ENCODE data around the gene TBXAS1.

Gene TBXAS1

DNA sequence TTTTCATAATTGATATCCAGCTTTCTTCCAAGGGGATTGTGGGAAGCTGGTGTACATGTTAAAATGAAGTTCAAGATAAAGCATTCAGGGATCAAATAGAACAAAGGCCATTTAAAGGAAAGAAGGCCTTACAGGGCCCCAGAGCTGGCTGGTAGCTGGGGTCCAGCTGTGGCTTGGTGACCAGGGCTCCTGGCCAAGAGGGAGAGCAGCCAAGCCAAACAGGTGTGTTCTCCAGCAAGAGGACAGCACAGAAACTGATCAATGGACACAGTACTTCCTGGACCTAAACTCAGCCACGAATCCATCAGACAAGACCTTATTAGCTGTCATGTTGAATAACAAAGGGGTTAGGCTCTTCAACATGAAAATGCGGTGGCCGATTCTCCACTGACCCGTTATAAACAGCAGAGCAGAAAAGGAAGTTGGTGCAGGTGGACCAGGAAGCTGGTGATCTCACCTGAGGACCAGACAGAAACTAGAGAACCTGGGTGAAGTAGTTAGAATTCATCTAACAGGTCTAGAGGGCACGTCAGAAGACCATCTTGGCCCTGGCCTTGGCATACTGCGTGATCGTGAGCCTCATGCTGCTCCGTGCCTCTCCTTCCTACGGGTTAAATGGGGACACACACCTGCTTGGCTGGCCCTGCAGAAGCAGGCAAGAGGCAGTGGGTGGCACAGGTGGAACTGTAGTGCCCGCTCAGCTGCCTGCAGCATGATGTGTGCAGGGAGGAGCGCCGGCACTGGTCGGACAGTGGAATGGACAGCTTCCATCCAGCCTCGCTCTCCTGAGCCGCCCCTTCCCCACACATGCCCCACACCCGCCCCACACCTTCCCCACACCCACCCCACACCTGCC lies 179.9 kb downstream of the TBXAS1 start:
- no peak for DNase-seq

DNA sequence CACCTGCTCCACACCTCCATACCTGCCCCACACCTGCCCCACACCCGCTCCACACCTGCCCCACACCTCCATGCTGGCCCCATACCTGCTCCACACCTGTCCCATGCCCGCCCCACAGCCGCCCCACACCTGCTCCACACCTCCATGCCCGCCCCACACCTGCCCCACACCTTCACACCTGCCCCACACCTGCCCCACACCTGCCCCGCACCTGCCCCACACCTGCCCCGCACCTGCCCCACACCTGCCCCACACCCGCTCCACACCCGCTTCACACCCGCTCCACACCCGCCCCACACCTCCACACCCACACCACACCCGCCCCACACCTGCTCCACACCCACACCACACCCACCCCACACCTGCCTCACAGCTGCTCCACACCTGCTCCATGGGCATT lies 180.7 kb downstream of the TBXAS1 start:
- no peak for DNase-seq

DNA sequence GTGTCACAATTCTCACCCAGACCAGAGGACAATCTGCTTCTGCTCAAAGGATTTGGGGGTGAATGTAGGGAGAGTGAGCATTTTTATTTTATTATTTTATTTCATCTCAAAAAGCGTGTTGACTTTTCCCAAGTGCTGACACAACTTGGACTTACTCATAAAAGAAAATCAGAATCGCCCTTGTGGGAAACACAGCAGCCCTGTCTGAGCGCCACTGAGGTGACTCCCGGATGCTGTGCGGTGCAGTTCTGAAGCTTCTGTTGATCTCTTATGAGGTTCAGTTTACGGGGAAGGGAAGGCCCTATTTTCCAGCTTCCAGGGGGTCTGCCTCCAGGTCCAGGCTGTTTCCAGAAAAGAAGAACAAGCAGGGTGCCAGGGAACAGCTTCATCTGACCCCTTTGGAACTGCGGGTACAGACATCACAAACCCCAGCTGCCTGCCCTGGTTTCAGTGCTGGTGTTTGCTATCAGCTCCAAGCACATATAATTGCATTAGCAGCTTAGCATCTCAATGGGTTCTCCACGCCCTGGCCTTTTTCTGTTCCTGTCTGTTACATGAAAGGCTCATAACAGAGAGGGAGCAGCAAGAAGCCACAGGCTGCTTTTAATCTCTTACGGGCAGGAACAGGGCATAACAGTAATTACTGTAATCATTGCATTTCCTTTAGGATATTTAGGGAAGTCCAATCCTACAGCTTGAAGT lies 181.3 kb downstream of the TBXAS1 start:
- no peak for DNase-seq

DNA sequence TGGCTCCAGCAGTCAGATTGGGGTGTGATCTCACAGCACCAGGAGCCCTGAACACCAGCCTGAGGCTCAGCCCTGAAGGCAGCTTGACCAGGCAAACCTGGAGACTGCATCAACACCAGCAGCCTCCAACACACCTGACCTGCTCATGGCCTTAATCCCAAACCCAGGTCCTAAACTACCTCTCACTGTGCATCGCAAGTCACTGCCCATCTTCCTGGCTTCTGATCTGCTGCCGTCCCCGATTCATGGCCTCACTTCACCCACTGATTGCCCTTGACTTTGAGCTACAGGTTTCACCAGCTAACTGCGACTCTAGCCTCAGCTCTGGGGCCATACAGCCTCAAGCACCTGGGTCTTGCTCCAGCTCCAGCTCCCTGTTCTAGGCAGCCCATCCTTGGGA lies 184.6 kb downstream of the TBXAS1 start:
- no peak for DNase-seq

DNA sequence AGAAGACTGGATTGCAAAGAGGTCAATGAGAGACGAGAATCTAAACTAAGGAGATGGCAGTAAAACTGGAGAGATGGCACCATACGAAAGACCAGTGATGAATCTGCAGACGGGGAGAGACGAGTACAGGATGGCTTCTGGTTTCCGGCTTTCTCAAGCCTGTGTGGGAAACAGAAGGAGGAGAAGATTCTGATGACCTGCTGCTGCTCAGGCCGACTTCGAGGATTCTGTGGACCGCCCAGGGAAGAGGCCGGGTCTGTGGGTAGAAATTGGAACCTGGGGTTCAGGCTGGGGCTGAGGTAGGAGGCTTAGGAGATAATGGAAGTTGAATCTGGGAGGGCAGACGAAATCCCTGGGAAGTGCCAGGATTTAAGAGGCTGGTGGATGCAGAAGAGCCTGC lies 185.1 kb downstream of the TBXAS1 start:
- DNase-seq = no peak

DNA sequence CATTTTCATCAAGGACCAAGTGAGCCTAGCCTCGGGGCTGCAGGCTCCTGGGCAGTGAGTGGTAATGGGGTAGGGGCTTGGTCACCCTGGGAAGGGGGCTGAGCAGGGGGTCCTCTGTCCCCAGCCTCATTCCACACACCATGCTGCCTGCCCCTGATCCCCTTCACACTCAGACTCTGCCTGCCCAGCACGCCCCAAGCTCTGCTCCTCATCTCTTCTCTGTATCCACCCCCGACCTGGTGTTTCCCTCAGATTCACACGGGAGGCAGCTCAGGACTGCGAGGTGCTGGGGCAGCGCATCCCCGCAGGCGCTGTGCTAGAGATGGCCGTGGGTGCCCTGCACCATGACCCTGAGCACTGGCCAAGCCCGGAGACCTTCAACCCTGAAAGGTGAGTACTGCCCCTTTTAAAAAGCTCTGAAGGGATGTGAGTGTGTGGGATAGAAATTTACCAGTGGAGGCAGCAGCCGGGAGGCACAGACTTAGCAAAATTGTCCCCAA lies 186.5 kb downstream of the TBXAS1 start:
- DNase-seq = no peak

DNA sequence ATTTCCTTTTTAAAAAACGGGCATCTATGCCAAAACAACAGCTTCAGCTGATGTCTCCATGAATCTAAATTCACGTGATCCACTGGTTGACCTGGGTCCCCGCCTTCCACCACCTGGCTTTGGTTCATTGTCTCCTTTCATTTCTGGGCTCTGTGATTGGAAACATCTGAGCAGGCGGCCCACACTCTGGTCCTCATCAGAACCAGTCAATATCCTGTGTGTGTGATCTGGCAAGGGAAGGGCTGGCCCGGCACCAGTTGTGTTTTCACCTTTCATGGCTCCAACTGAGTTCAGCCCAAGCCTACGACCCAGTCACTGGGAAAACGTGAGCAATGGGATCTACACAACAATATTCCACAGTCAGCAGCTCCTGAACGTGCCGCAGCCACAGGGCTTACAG lies 187.5 kb downstream of the TBXAS1 start:
- no peak for DNase-seq

DNA sequence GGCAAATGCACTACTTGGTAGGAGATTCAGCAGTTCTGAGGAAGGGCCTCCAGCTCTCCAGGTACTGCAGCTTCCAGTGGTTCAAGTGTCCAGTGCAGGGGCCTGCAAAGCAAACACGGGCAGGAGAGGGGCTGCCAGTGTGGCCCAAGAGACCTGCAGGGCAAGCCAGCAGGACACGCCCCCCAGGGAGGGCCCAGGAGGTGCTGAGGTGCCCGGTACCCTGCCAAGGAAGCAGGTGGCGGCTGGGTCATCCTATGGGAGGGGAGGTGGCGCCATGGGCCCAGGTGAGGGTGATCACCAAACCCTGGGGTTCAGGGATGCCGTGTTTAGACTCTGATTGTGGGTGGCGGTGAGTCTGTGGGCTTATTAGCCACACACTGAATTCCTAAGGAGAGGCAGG lies 188.0 kb downstream of the TBXAS1 start:
- no peak for DNase-seq

DNA sequence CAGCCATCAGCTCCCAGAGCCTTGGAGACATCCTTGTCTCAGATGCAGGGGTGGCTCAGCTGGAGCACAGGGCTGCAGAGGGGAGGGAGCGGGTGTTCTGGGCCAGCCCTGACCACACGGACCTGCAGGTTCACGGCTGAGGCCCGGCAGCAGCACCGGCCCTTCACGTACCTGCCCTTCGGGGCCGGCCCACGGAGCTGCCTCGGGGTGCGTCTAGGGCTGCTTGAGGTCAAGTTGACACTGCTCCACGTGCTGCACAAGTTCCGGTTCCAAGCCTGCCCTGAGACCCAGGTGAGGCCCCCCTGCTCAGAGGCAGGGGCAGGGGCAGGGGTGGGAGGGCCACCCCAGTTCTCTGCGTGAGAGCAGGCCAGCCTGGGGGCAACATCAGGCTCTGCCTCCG lies 188.5 kb downstream of the TBXAS1 start:
- DNase-seq = no peak

DNA sequence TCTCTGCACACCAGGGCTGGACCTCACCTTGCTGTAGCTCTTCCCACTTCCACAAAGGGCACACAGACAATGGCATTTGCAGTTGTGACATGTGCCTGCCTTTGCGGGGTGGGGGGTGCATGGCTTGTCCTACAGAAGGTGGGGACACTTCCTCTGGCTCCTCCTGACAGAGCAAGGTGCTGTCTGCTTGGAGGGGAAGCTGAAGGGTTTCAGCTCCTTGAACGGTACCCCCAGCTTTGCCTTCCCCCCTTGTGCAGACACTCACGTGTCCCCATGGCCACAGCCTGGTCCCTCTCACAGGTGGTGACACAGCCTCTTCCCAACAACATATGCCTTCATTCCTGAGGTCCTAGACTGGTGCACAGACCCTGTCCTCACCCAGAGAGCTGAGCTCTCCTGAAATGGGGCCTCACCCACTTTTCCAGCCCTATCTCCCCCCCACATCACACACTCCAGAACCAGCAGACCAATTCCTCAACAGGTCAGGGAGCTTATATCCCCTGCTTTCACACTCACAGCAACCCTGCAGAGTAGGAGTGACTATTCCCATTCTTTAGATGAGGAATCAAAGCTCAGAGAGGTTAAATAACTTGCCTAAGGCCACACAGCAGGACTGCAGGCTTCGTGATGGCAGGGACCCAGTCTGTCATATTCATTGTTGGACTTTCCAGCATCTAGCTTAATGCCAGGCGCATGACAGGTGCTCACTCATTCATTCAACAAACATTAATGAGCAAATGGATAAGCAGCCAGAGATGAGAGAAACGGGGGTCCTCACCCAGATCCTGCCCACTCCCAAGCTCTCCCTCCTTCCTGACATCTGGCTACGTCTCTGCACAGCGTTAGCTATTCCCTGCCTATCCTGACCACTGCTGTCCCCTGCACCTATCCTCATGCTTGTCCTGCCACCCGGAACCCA lies 189.3 kb downstream of the TBXAS1 start:
- no peak for DNase-seq

DNA sequence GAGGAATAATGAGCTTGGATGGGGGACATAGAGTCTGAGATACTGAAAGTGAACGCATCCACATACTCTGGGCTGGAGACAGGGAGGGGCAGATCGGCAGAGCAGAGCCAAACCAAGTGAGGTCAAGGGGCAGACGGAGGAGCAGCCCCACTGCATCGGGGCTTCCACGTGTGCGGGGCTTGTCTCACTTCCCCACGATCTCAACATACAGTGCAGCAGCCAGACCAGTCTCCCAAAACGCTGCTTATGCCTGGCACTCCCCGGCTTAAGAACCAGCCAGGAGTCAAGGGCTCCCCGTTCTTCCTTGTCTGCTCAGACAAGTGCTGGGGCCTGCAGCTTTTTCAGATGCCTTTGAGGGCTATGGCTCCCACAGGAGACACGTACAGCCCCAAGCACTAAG lies 190.1 kb downstream of the TBXAS1 start:
- DNase-seq = no peak

DNA sequence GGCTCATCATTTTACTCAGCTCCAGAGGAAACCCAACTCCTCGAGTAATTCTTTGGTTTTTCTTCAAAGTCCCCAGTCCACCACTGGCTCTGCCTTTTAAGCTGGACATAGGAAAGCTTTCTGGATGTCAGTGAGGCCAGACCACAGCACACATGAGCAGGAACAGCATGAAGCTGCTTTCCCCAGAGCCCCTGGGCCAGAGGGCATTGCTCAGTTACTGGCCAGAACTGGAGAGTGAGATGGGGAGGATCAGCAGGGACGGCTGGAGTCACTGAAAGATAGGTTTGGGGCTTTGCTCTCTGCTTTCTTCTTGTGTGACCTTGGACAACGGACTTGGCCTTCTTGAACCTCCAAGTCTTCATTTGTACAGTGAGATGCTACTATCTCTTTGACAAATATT lies 190.5 kb downstream of the TBXAS1 start:
- DNase-seq = no peak

DNA sequence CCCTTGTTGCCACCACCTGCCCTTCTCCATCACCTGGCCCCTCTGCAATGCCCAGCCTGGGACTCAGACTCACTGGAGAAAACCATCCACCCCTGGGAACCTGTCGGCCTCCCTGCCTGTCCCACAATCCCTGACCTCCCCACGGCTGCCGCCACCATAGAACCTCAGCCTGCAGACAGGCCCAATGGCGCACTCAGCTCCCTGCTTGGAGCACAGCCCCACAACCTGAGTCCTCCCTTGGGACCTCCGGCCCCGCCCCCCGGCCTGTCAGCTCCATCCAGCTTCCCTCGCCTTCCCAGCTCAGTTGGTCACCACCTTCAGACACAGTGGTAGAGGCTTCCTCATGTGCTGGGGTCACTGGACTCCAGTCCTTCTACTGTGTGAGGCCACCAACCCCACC lies 192.5 kb downstream of the TBXAS1 start:
- DNase-seq = no peak

DNA sequence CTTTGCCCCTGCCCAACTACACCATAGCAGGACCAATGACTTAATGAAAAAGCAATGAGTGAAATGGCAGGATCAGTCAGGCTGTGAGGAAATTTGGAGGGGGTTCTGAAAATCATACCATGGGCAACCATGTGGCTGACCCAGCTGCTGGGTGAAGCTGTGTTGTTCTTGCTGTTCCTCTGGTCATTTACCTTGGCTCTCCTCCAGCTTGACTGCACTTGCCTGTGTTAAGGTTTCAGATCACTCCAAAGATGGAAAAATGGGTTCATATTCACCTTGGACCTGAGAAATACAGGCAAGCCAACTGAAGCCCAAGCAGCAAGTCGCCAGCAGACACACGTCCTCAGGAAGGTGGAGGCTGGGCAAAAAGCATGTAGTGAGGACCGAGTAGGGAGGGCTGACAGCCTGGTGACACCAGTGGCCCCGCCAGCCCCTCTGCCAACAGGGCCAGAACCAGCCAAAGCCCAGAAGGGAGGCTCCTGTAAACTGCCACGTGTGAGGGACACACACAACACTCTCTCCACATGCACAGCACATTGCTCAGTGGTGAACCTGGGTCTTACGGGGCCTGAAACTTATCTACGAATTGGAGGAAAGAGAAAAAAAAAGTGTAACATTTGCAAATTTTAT lies 193.6 kb downstream of the TBXAS1 start:
- DNase-seq = no peak

DNA sequence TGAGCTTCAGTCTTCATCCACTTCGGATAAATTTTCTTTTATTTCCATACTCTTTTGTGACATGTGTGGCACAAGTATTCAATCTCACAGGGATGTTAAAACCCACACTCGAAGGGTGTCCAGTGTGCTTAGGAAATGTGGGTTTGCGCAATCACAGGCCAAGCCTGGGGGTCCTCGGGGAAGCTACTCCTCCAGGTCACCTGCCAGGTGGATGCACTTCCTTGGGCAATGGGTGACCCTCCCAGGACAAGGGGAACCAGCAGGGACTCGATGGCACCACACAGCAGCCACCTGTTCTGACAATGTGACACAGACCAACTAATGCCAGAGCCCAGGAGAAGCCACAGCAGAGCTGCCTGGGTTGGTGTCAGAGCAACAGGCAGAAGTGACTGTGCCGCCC lies 194.7 kb downstream of the TBXAS1 start:
- no peak for DNase-seq

DNA sequence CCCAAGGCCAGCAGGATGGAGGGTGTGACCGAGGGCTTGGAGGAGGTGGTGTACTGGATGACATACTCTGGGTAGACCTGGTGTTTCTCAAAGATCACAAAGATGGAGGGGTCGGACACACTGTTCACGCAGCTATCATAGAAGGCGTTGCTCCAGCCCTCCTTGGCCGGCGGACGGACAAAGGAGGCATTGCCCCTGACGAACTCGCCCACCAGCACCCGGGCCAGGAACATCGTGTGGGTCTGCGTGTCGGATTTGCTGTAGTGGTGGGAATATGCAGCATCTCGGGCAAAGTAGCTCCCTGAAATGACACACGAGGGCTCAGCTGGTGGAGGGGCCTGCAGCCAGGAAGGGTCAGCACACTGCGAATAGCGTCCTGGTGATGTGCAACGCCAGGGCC lies 195.5 kb downstream of the TBXAS1 start:
- DNase-seq = no peak

DNA sequence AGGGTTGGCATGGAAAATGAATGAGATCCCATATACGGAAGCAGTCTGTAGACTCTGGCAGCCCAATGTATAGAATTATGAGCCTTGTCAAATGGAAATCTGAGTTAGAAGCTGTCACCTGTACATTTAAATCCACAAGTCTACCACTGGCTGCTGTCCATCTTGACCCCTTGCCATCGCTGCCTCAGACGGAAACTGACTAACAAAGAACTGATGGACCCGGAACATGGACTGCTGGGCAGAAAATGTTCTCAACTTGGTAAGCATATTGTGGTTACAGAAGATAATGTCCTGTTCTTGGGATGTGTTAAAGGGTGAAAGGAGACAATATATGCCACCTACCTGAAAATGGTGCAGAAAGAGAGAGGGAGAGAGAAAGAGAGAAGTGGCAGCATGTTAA lies 196.2 kb downstream of the TBXAS1 start:
- no peak for DNase-seq

DNA sequence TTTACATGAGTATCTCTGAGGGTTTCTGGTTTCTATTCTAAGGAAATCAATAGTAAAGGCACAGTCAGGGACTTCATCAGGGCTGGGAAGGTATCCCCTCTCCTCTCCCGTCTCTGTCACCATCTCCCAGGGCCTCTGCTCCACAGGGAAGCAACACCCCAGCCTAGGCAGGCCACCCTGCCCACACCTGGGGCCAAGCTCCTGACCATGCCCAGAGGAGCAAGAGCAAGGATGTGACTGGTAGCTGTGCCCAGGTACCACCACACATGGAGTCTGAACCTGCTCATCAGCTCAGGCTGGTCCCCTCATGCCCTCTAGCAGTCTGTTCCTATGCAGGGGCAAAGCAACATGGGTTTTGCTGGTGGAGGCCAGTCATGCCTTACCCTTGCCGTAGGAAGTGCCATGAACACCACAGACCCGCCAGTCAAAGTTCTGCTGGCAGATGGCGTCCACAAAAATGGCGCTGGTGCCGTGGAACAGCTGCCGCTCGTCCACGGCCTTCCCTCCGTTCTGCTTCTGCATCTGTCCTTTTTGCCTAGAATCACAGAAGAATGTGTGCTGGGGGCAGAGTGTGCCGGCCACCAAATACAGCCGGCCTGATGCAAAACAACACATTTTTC lies 196.9 kb downstream of the TBXAS1 start:
- DNase-seq = no peak

DNA sequence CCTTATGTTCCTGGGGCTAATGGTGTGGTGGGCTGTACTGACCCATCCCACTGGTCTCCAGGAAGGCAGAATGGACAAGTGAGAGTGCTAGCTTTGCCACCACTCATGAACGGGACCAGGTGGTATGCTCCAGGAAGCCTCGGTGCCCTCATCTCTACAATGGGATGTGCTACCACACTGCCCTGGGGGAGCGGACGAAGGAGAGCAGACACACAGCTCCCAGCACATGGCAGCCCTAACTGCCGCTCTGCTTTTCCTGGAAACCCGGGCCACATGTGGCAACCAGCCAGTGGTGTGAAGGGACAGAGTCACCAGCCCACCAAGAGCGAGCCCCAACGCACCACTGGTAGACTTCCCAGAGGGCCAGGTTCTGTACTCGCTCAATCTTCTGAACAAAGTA lies 197.9 kb downstream of the TBXAS1 start:
- no peak for DNase-seq

DNA sequence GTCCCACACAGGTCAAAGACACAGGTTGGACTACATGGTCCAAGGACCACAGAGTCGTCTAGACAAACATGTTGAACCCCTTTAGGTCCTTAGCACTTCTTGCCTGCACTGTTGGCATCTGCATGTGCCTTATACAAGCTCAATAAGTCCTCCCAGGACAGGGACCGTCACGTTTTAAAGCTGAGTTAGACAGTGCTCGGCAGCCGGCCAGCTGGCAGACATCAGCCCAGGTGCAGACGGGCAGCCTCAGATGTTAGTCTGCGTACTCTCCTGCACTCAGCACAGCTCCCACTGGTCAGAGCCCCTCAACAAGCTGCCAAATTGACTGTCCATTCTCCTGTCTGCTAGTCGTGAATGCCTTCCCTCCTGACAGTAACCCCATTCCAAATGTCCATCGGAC lies 198.8 kb downstream of the TBXAS1 start:
- no peak for DNase-seq

DNA sequence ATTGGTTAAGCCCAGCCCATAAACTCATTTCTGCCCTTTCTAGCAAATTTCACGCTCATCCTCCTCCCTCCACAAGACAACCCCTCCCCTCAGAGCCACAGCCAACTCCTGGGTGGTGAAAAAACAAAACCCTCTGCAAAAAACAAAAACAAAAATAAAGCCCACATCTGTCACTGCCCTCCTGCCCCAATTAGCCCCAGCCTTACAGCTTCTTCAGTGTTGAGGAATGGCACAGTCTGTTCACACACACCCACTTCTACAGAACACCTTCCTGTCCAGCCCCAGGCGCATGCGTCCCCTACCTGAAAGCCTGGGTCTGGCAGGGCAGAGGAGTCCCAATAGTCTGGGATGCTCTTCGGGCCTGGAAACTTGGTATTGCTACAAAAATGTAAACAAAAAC lies 199.2 kb downstream of the TBXAS1 start:
- no peak for DNase-seq

DNA sequence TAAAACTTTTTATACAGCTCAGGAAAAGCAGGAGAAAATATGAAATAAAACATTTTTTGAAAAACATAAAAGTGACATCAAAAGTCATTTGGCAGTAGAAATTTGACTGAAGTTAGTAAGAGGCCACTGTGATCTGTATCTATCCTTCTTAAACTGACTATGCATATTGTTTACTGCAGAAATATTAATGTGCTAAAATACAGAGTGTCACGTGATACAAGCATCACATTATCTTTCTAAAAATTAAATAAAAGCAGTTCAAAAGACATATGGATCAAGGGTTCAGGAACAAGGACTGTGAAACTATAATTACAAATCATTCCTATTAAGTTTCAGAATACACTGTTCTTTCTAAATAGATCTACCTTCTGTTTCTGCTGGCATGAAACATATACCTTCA lies 200.0 kb downstream of the TBXAS1 start:
- DNase-seq = no peak

Data from CD4-positive, alpha-beta T cell treated with Interleukin-4 for 1 hour (primary cell).